MM.1S (cell line): ENCODE measurements around the gene TRAM2.
A peak's percentile ranks its signal among the peaks of the same experiment; 100 is the strongest.

Source experiments
- DNase-seq: peaks from one replicate; pipeline ENCODE4 v3.0.0-alpha.2; 2015
- H2AFZ ChIP-seq: fragments of 300-600 bp; sonication (generic); 2 replicates; pipeline ENCODE4 v1.6.0; 2016; ENCODE audit warnings: antibody characterized with exemption, low read length
- H3F3A ChIP-seq: fragments of 300-600 bp; sonication (generic); 2 replicates; pipeline ENCODE4 v1.6.1; 2016; ENCODE audit warnings: mild to moderate bottlenecking, antibody characterized with exemption, low read length, moderate library complexity, mixed read lengths; ENCODE audit not compliant: insufficient read depth
- H3K27ac ChIP-seq: fragments of 300-600 bp; sonication (generic); 2 replicates; pipeline ENCODE4 v1.5.1; 2016; ENCODE audit warnings: mild to moderate bottlenecking, low read length
- H3K27me3 ChIP-seq: fragments of 300-600 bp; sonication (generic); replicated peaks from 2 replicates; pipeline ENCODE4 v1.6.0; 2016; ENCODE audit warnings: low read length; ENCODE audit not compliant: insufficient read depth
- H3K36me3 ChIP-seq: fragments of 300-600 bp; sonication (generic); replicated peaks from 2 replicates; pipeline ENCODE4 v1.6.1; 2016; ENCODE audit warnings: mild to moderate bottlenecking, low read length, mixed read lengths; ENCODE audit not compliant: insufficient read depth
- H3K4me1 ChIP-seq: fragments of 300-600 bp; sonication (generic); 2 replicates; pipeline ENCODE4 v1.6.1; 2016; ENCODE audit warnings: low read length, mixed read lengths
- H3K4me2 ChIP-seq: fragments of 300-600 bp; sonication (generic); 2 replicates; pipeline ENCODE4 v1.6.0; 2016; ENCODE audit warnings: low read depth, low read length
- H3K4me3 ChIP-seq: fragments of 300-600 bp; sonication (generic); 2 replicates; pipeline ENCODE4 v1.5.1; 2016; ENCODE audit warnings: low read length, mixed read lengths
- H3K79me2 ChIP-seq: fragments of 300-600 bp; sonication (generic); 2 replicates; pipeline ENCODE4 v1.6.1; 2016; ENCODE audit warnings: mixed run types, low read length, mixed read lengths
- H3K9ac ChIP-seq: fragments of 300-600 bp; sonication (generic); 2 replicates; pipeline ENCODE4 v1.6.1; 2016; ENCODE audit warnings: low read length, mixed read lengths
- H3K9me2 ChIP-seq: fragments of 300-600 bp; sonication (generic); replicated peaks from 2 replicates; pipeline ENCODE4 v1.6.1; 2016; ENCODE audit warnings: mild to moderate bottlenecking, low read length, mixed read lengths; ENCODE audit not compliant: insufficient read depth
- H3K9me3 ChIP-seq: fragments of 300-600 bp; sonication (generic); replicated peaks from 2 replicates; pipeline ENCODE4 v1.6.1; 2016; ENCODE audit warnings: mild to moderate bottlenecking, low read length, mixed read lengths; ENCODE audit not compliant: insufficient read depth
- H4K20me1 ChIP-seq: fragments of 300-600 bp; sonication (generic); 2 replicates; pipeline ENCODE4 v1.6.1; 2016; ENCODE audit warnings: mild to moderate bottlenecking, low read length, moderate library complexity, mixed read lengths; ENCODE audit not compliant: insufficient read depth
- EZH2 ChIP-seq: fragments of 300-600 bp; sonication (generic); optimal IDR thresholded peaks from 2 replicates; pipeline ENCODE3; 2017; ENCODE audit warnings: low read depth, mild to moderate bottlenecking, antibody characterized with exemption, low read length, mixed read lengths
- EZH2phosphoT487 ChIP-seq: fragments of 300-600 bp; sonication (generic); IDR thresholded peaks from 2 replicates; pipeline ENCODE4 v1.6.1; 2018; ENCODE audit warnings: antibody characterized with exemption, low read length
- TF ChIP-seq, protein P1 (sequence below): fragments of 300-600 bp; sonication (generic); IDR thresholded peaks from 2 replicates; pipeline ENCODE4 v1.5.1; 2016; ENCODE audit warnings: antibody characterized with exemption, low read length, mixed read lengths

Gene TRAM2

GRCh38 chr6:52591832-52592231 lies 15.0 kb upstream of the TRAM2 start:
- Histone ChIP-seq H3F3A (no peaks in the 10 kb centered on the region), H3K9ac (no peak overlapping the region), H4K20me1 (no peaks in the 10 kb centered on the region), H3K27ac (no peak overlapping the region), H3K4me3 (no peak overlapping the region), H3K27me3 (no peaks in the 10 kb centered on the region), H2AFZ (no peak overlapping the region), H3K36me3 (no peaks in the 10 kb centered on the region), H3K9me2 (no peaks in the 10 kb centered on the region), H3K4me2 (no peak overlapping the region), H3K79me2 (no peaks in the 10 kb centered on the region), H3K4me1 (peaks cover 15% of the 10 kb centered on the region), H3K9me3 (no peaks in the 10 kb centered on the region)
- no peak for DNase-seq
- no peak for TF ChIP-seq EZH2phosphoT487
- TF ChIP-seq, protein P1, sequence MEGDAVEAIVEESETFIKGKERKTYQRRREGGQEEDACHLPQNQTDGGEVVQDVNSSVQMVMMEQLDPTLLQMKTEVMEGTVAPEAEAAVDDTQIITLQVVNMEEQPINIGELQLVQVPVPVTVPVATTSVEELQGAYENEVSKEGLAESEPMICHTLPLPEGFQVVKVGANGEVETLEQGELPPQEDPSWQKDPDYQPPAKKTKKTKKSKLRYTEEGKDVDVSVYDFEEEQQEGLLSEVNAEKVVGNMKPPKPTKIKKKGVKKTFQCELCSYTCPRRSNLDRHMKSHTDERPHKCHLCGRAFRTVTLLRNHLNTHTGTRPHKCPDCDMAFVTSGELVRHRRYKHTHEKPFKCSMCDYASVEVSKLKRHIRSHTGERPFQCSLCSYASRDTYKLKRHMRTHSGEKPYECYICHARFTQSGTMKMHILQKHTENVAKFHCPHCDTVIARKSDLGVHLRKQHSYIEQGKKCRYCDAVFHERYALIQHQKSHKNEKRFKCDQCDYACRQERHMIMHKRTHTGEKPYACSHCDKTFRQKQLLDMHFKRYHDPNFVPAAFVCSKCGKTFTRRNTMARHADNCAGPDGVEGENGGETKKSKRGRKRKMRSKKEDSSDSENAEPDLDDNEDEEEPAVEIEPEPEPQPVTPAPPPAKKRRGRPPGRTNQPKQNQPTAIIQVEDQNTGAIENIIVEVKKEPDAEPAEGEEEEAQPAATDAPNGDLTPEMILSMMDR = no peak
- TF ChIP-seq EZH2 = no peak

DNA sequence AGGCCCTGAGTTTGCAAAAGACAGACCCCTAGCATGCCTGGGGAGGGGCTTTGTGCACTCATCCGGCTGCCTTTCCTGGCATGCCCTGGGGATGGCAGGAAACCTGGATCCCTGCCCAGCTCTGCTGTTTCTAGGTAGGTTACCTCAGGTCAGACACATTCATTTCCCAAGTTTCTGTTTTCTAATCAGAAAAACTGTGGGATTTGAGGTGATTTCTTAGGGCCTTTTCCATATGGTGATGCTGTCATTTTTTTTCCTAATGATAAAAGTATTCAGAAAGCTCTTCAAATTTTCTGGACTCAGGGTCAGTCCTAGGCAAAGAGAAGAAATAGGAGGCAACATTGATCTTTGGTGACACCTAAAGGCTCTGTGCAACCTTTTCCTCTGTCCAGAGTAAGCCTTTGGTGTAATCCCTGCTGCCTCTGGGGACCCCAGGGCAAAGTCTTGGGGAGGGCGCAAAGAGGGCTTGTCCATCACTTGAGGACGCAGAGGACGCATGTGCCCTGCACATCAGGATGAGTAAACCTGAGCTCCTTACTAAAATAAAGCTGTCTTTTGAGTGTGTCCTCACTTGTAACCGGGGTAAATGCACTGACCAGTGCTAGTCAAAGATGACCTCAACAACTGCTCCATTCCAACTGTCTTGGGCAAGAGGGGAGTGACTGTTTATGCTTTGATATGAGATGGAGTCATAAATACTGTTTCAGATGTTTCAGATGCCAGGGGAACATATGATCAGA lies 13.5 kb upstream of the TRAM2 start:
- H3K9me2 ChIP-seq = no peaks in the 10 kb centered on the region
- no peak overlapping the region for H3K4me3 ChIP-seq
- H3K4me1 ChIP-seq = peaks cover 13% of the 10 kb centered on the region
- no peaks in the 10 kb centered on the region for H4K20me1 ChIP-seq
- TF ChIP-seq, protein P1 = peak; percentile 37
- TF ChIP-seq EZH2phosphoT487 = no peak
- H3F3A ChIP-seq = no peaks in the 10 kb centered on the region
- no peaks in the 10 kb centered on the region for H3K79me2 ChIP-seq
- H3K9ac ChIP-seq = no peak overlapping the region
- no peaks in the 10 kb centered on the region for H3K9me3 ChIP-seq
- H3K36me3 ChIP-seq = no peaks in the 10 kb centered on the region
- no peaks in the 10 kb centered on the region for H3K27me3 ChIP-seq
- no peak for DNase-seq
- no peak overlapping the region for H3K27ac ChIP-seq
- H3K4me2 ChIP-seq = no peak overlapping the region
- no peak overlapping the region for H2AFZ ChIP-seq

- H3K4me3 ChIP-seq = no peak overlapping the region
- H3K36me3 ChIP-seq = no peaks in the 10 kb centered on the region
- peaks cover 7% of the 10 kb centered on the region for H3K4me1 ChIP-seq
- H3K9me2 ChIP-seq = no peaks in the 10 kb centered on the region
- H2AFZ ChIP-seq = no peak overlapping the region
- no peak overlapping the region for H3K9ac ChIP-seq
- H3K9me3 ChIP-seq = no peaks in the 10 kb centered on the region
- TF ChIP-seq, protein P1 = no peak
- no peak for TF ChIP-seq EZH2phosphoT487
- no peaks in the 10 kb centered on the region for H4K20me1 ChIP-seq
- no peaks in the 10 kb centered on the region for H3K79me2 ChIP-seq
- no peaks in the 10 kb centered on the region for H3F3A ChIP-seq
- no peak for DNase-seq
- H3K27ac ChIP-seq = no peak overlapping the region
- no peak overlapping the region for H3K4me2 ChIP-seq
- H3K27me3 ChIP-seq = no peaks in the 10 kb centered on the region
Measured at GRCh38 chr6:52588710-52589091, 11.8 kb upstream of the TRAM2 start.
